Measurements from ENCODE around the gene CDH13. TPM values are rescaled to one million over a fixed set of nuclear protein-coding genes. Genes with fewer than 3 reads are reported as not detected.

CDH13 gene
- total and polyA plus RNA-seq, 2 donors (not counting 3 experiments of a cell fraction or from before 2014, with no cell fraction given), result 96.6 to 124 TPM

- intact Hi-C loops (cut with micrococcal nuclease), result no loop called here
- FAIRE-seq (no peak), DNase-seq (ENCODE audit: low read depth, low spot score) (no peak)
- H4K20me1 ChIP-seq (replicated peaks; ENCODE audit: control insufficient read depth, extremely low read depth, insufficient read depth, low read length), result no peaks in the 10 kb centered on the region
- TF ChIP-seq CTCF (IDR thresholded peaks at IDR 0.05; ENCODE audit: extremely low read depth in 1 of 2, insufficient read depth in 1 of 2, low read depth in 1 of 2, low read length in 2 of 2) (no peak), POLR2A (IDR thresholded peaks at IDR 0.05; ENCODE audit: low read depth, low read length) (no peak), MAX (IDR thresholded peaks at IDR 0.05; ENCODE audit: insufficient read depth, insufficient read length) (no peak), EZH2 (IDR thresholded peaks at IDR 0.05; ENCODE audit: borderline replicate concordance, low read depth, low read length, severe bottlenecking) (no peak), POLR2AphosphoS5 (IDR thresholded peaks at IDR 0.05; ENCODE audit: insufficient read depth, low read depth, low read length) (no peak), GATA2 (IDR thresholded peaks at IDR 0.05; ENCODE audit: insufficient read depth, insufficient read length, low read depth, low read length) (no peak), MYC (IDR thresholded peaks at IDR 0.05; ENCODE audit: low read depth, low read length) (no peak), JUN (IDR thresholded peaks at IDR 0.05; ENCODE audit: borderline replicate concordance, insufficient read depth, insufficient read length, low read depth) (no peak), FOS (IDR thresholded peaks at IDR 0.05; ENCODE audit: borderline replicate concordance, insufficient read depth, low read length) (no peak)
- no peaks in the 10 kb centered on the region for H3K36me3 ChIP-seq (ENCODE audit: control insufficient read depth in 2 of 2, extremely low read depth in 1 of 2, insufficient read depth in 2 of 2, low read length in 2 of 2)
- H3K4me3 ChIP-seq (replicated peaks in 1 of 3; ENCODE audit: insufficient read depth in 1 of 3, low read depth in 1 of 3, low read length in 3 of 3), result no peak overlapping the region
- CTCF ChIA-PET, result no interaction called here
- BruUV-seq (replicated peaks), result no TSS peak
- H3K9me3 ChIP-seq (replicated peaks; ENCODE audit: control insufficient read depth, insufficient read depth, low read length), result no peaks in the 10 kb centered on the region
- no peaks in the 10 kb centered on the region for H3K9me1 ChIP-seq (replicated peaks; ENCODE audit: control insufficient read depth, extremely low read depth, insufficient read depth, low read length)
- H3K4me2 ChIP-seq (ENCODE audit: insufficient read depth, low read length), result no peak overlapping the region
- dilution Hi-C loops (cut with MboI; ENCODE audit: extremely low pct_ligation_motif_present, low sequenced_read_pairs), result no loop called here
- POLR2A ChIA-PET, result no interaction called here
- H3K27ac ChIP-seq (ENCODE audit: insufficient read depth, low read depth, low read length), result no peak overlapping the region
- H2AFZ ChIP-seq (ENCODE audit: low read depth, low read length), result no peak overlapping the region
- no peaks in the 10 kb centered on the region for H3K27me3 ChIP-seq (ENCODE audit: control insufficient read depth in 2 of 2, insufficient read depth in 2 of 2, low read length in 2 of 2)
- H3K79me2 ChIP-seq (ENCODE audit: control insufficient read depth, insufficient read depth, low read length), result no peaks in the 10 kb centered on the region
- H3K9ac ChIP-seq (replicated peaks; ENCODE audit: extremely low read depth, insufficient read depth, low read length), result no peak overlapping the region
- no peaks in the 10 kb centered on the region for H3K4me1 ChIP-seq (ENCODE audit: control insufficient read depth, extremely low read depth, insufficient read depth, low read length)
Observed at GRCh38 chr16:83538707-83539106, 911.9 kb downstream of the CDH13 start.

All from endothelial cell of umbilical vein (primary cell).